ENCODE data around the gene DTNA.

DTNA gene

GRCh38 chr18:34936772-34937171 lies 226.7 kb downstream of the DTNA start:
- DNase-seq (ENCODE audit: low spot score): no peak

GRCh38 chr18:34938090-34938489 lies 228.0 kb downstream of the DTNA start:
- DNase-seq (ENCODE audit: low spot score): no peak
